CD14-positive monocyte (primary cell): ENCODE measurements around the gene AATK. TPM values are rescaled to one million over a fixed set of nuclear protein-coding genes. Genes with fewer than 3 reads are reported as not detected.

Source experiments
- DNase-seq, 3 donors: peaks; one replicate each; pipeline ENCODE4 v3.0.0-alpha.2; 2011 to 2022
- H2AFZ ChIP-seq: 2 replicates; pipeline ENCODE4 v1.6.0; 2012; ENCODE audit warnings: mild to moderate bottlenecking, low read depth, low read length, inconsistent platforms; ENCODE audit not compliant: insufficient read depth, poor library complexity, severe bottlenecking
- H3K27ac ChIP-seq, 2 donors: 1 replicate in 1 of 2; 2 replicates in 1 of 2; pipeline ENCODE4 v1.5.1; 2012 to 2013; ENCODE audit warnings: low read length in 2 of 2, control low read depth in 1 of 2, inconsistent platforms in 1 of 2, low read depth in 1 of 2, mild to moderate bottlenecking in 1 of 2
- H3K27me3 ChIP-seq, 2 donors: one replicate each; pipeline versions ENCODE4 v1.6.0 to v1.6.1; 2011 to 2013; ENCODE audit warnings: low read length in 2 of 2; ENCODE audit not compliant: control insufficient read depth in 2 of 2, insufficient read depth in 2 of 2
- H3K36me3 ChIP-seq, 2 donors: replicated peaks in 1 of 2; 1 replicate in 1 of 2; 2 replicates in 1 of 2; pipeline versions ENCODE4 v1.5.1 to v1.6.1; 2012 to 2013; ENCODE audit warnings: low read length in 2 of 2, control low read depth in 1 of 2, inconsistent platforms in 1 of 2, mild to moderate bottlenecking in 1 of 2; ENCODE audit not compliant: insufficient read depth in 2 of 2, control insufficient read depth in 1 of 2
- H3K4me1 ChIP-seq, 2 donors: 1 replicate in 1 of 2; 2 replicates in 1 of 2; pipeline versions ENCODE4 v1.5.1 to v1.6.1; 2012 to 2013; ENCODE audit warnings: low read length in 2 of 2, control low read depth in 1 of 2, inconsistent platforms in 1 of 2, mild to moderate bottlenecking in 1 of 2, moderate library complexity in 1 of 2; ENCODE audit not compliant: insufficient read depth in 2 of 2, control insufficient read depth in 1 of 2
- H3K4me2 ChIP-seq: replicated peaks from 2 replicates; pipeline ENCODE3; 2012; ENCODE audit warnings: low read length, moderate library complexity, mild to moderate bottlenecking; ENCODE audit not compliant: poor library complexity, severe bottlenecking; ENCODE audit errors: extremely low read depth
- H3K4me3 ChIP-seq, 3 experiments: fragments of 200-600 bp in 1 of 3; sonication (generic) in 1 of 3; replicated peaks in 1 of 3; 1 replicate in 2 of 3; 2 replicates in 1 of 3; pipeline ENCODE4 v1.5.1; 2011 to 2013; ENCODE audit warnings: low read length in 3 of 3, mild to moderate bottlenecking in 3 of 3, control low read depth in 2 of 3, low read depth in 2 of 3, inconsistent platforms in 1 of 3, moderate library complexity in 1 of 3
- H3K79me2 ChIP-seq: 2 replicates; pipeline ENCODE4 v1.6.0; 2012; ENCODE audit warnings: mild to moderate bottlenecking, control low read depth, inconsistent platforms, low read length, moderate library complexity; ENCODE audit not compliant: insufficient read depth
- H3K9ac ChIP-seq: 2 replicates; pipeline ENCODE4 v1.6.0; 2017; ENCODE audit warnings: low read length, mild to moderate bottlenecking; ENCODE audit not compliant: insufficient read depth, poor library complexity, severe bottlenecking
- H3K9me3 ChIP-seq, 2 donors: replicated peaks in 1 of 2; 1 replicate in 1 of 2; 2 replicates in 1 of 2; pipeline versions ENCODE4 v1.5.1 to v1.6.1; 2012 to 2013; ENCODE audit warnings: low read length in 2 of 2, control low read depth in 1 of 2; ENCODE audit not compliant: control insufficient read depth in 1 of 2, insufficient read depth in 1 of 2
- H4K20me1 ChIP-seq: 2 replicates; pipeline ENCODE4 v1.6.0; 2012; ENCODE audit warnings: mild to moderate bottlenecking, low read length, control low read depth, moderate library complexity; ENCODE audit not compliant: insufficient read depth
- H3K27ac Mint-ChIP-seq, 7 donors: one replicate each; pipeline ENCODE4 v1.8.0; 2020; ENCODE audit warnings: mild to moderate bottlenecking in 7 of 7, mixed read lengths in 7 of 7, moderate library complexity in 6 of 7, inconsistent platforms in 2 of 7
- H3K27me3 Mint-ChIP-seq, 3 donors: one replicate each; pipeline ENCODE4 v1.8.0; 2021 to 2022; ENCODE audit warnings: low read depth in 3 of 3, mild to moderate bottlenecking in 3 of 3, mixed read lengths in 3 of 3, moderate library complexity in 3 of 3, inconsistent platforms in 1 of 3
- H3K36me3 Mint-ChIP-seq, 2 donors: one replicate each; pipeline ENCODE4 v1.8.0; 2020; ENCODE audit warnings: mixed read lengths in 2 of 2, inconsistent platforms in 1 of 2, mild to moderate bottlenecking in 1 of 2
- H3K4me1 Mint-ChIP-seq: one replicate; pipeline ENCODE4 v1.8.0; 2020; ENCODE audit warnings: mild to moderate bottlenecking, mixed read lengths
- H3K4me3 Mint-ChIP-seq, 2 donors: one replicate each; pipeline ENCODE4 v1.8.0; 2020; ENCODE audit warnings: mild to moderate bottlenecking in 2 of 2, mixed read lengths in 2 of 2, moderate library complexity in 1 of 2
- H3K9me3 Mint-ChIP-seq, 7 donors: one replicate each; pipeline ENCODE4 v1.8.0; 2020 to 2022; ENCODE audit warnings: mixed read lengths in 7 of 7, mild to moderate bottlenecking in 6 of 7, moderate library complexity in 6 of 7, inconsistent platforms in 2 of 7
- CTCF ChIP-seq: fragments of 200-600 bp; IDR thresholded peaks from one replicate; pipeline ENCODE4 v1.8.0; 2022; ENCODE audit warnings: antibody characterized with exemption, mild to moderate bottlenecking
- WGBS: methylation state at CpG from one replicate; pipeline ENCODE4 v1.1.5; 2013; ENCODE audit warnings: missing lambda C conversion rate; ENCODE audit not compliant: insufficient coverage; 5-methylcytosine and 5-hydroxymethylcytosine counted together
- intact Hi-C, 2 donors: fragments of 100-400 bp; cut with micrococcal nuclease; formaldehyde crosslinking; loops; one replicate each; pipeline versions ENCODE4 v1.15.0 to v1.15.1; 2023
- polyA plus RNA-seq, 3 donors: library from polyadenylated mRNA; depleted of rRNA in 1 of 3; unstranded in 2 of 3; stranded (reverse) in 1 of 3; fragments of 300-500 nt in 2 of 3; fragments of >200 nt in 1 of 3; fragmentation: Illumina TruSeq in 2 of 3; gene quantifications; 1 replicate in 2 of 3; 2 replicates in 1 of 3; pipeline ENCODE4 v1.2.3, GENCODE V29; 2012 to 2021

The AATK gene
- polyA plus RNA-seq, 3 donors: 0.93 to 15.3 (median 2.0) TPM

- no peaks in the 10 kb centered on the region for H4K20me1 ChIP-seq
- H3K9me3 ChIP-seq: no peaks in the 10 kb centered on the region
- H3K4me1 ChIP-seq: no peaks in the 10 kb centered on the region
- H3K79me2 ChIP-seq: no peaks in the 10 kb centered on the region
- H3K27me3 ChIP-seq: peaks cover 0 to 4% of the 10 kb centered on the region in 2 donors
- H3K27ac ChIP-seq: no peak overlapping the region
- peak; percentile 16 for TF ChIP-seq CTCF
- Mint-ChIP-seq H3K4me3 (no peak overlapping the region), H3K36me3 (peaks cover 2 to 21% of the 10 kb centered on the region in 2 donors), H3K9me3 (no peaks in the 10 kb centered on the region), H3K27ac (no peak overlapping the region), H3K27me3 (peaks cover 3 to 9% (median 4%) of the 10 kb centered on the region in 3 donors), H3K4me1 (peaks cover 2% of the 10 kb centered on the region)
- intact Hi-C loops: loop anchor here in 1 of 2 donors (5.0 kb wide), 1 partner anchor 48 kb away; no protein-coding TSS in a partner anchor
- no peak overlapping the region for H3K9ac ChIP-seq
- 93% methylated on average over 23 of the region's 27 CpGs for WGBS
- no peak overlapping the region for H3K4me3 ChIP-seq
- no peak overlapping the region for H2AFZ ChIP-seq
- peaks cover 0 to 3% of the 10 kb centered on the region in 2 donors for H3K36me3 ChIP-seq
- DNase-seq: peak; percentile 18 to 30 (median 25)
- H3K4me2 ChIP-seq: no peak overlapping the region
Observed at GRCh38 chr17:81189670-81190530, 23.9 kb upstream of the AATK start.

- Mint-ChIP-seq H3K4me3 (no peak overlapping the region), H3K36me3 (peaks cover 0 to 14% of the 10 kb centered on the region in 2 donors)
- no peak for DNase-seq
Observed at GRCh38 chr17:81189016-81189415, 23.0 kb upstream of the AATK start.

More at GRCh38 chr17:81189016-81189415, 23.0 kb upstream of the AATK start:
- no peak for TF ChIP-seq CTCF
- Histone ChIP-seq H3K9me3 (no peaks in the 10 kb centered on the region), H3K4me2 (no peak overlapping the region), H2AFZ (no peak overlapping the region), H3K9ac (no peak overlapping the region), H3K27ac (no peak overlapping the region), H3K36me3 (peaks cover 0 to 3% of the 10 kb centered on the region in 2 donors), H3K4me3 (no peak overlapping the region), H3K79me2 (no peaks in the 10 kb centered on the region), H4K20me1 (no peaks in the 10 kb centered on the region), H3K27me3 (peaks cover 0 to 12% of the 10 kb centered on the region in 2 donors), H3K4me1 (no peaks in the 10 kb centered on the region)
- Mint-ChIP-seq H3K27me3 (peaks cover 9 to 18% (median 10%) of the 10 kb centered on the region in 3 donors), H3K27ac (peak overlapping the region in 1 of 7 donors; percentile 10), H3K9me3 (peaks cover 0 to 4% (median 0%) of the 10 kb centered on the region in 7 donors), H3K4me1 (peaks cover 2% of the 10 kb centered on the region)
- intact Hi-C loops: loop anchor here in 1 of 2 donors (5.0 kb wide), 1 partner anchor 47 kb away; no protein-coding TSS in a partner anchor
- 96% methylated on average over 7 of the region's 7 CpGs for WGBS
